ENCODE results near the gene FNDC11. TPM values are rescaled to one million over a fixed set of nuclear protein-coding genes. Genes with fewer than 3 reads are reported as not detected.

The FNDC11 gene
- total and polyA plus RNA-seq, 2 of the 13 experiments (the other 11 are each of a cell fraction or from before 2014, with no cell fraction given) = 0.07 TPM; not detected in 1

GRCh38 chr20:63578224-63579016 is 24.5 kb downstream of the FNDC11 start (continued):
- TF ChIP-seq, protein P1, sequence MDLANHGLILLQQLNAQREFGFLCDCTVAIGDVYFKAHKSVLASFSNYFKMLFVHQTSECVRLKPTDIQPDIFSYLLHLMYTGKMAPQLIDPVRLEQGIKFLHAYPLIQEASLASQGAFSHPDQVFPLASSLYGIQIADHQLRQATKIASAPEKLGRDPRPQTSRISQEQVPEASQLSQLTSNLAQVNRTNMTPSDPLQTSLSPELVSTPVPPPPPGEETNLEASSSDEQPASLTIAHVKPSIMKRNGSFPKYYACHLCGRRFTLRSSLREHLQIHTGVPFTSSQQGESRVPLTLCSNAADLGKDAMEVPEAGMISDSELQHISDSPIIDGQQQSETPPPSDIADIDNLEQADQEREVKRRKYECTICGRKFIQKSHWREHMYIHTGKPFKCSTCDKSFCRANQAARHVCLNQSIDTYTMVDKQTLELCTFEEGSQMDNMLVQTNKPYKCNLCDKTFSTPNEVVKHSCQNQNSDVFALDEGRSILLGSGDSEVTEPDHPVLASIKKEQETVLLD (CRISPR knock-in tag; IDR thresholded peaks at IDR 0.05; ENCODE audit: low read depth) = 0 out of 2 replicates have a peak, but pooled peaks have one; percentile 4
- TF ChIP-seq UBTF (CRISPR knock-in tag; IDR thresholded peaks at IDR 0.05) = 0 out of 2 replicates have a peak, but pooled peaks have one; percentile 0
- no peak for TF ChIP-seq ZNF7 (CRISPR knock-in tag; IDR thresholded peaks at IDR 0.05)
- peak; percentile 55; the same call in 1 of the 2 replicates for TF ChIP-seq ATF7-NPFF (CRISPR knock-in tag; IDR thresholded peaks at IDR 0.05; ENCODE audit: low read depth)
- TF ChIP-seq XBP1 (CRISPR knock-in tag; IDR thresholded peaks at IDR 0.05) = no peak
- TF ChIP-seq, protein P2, sequence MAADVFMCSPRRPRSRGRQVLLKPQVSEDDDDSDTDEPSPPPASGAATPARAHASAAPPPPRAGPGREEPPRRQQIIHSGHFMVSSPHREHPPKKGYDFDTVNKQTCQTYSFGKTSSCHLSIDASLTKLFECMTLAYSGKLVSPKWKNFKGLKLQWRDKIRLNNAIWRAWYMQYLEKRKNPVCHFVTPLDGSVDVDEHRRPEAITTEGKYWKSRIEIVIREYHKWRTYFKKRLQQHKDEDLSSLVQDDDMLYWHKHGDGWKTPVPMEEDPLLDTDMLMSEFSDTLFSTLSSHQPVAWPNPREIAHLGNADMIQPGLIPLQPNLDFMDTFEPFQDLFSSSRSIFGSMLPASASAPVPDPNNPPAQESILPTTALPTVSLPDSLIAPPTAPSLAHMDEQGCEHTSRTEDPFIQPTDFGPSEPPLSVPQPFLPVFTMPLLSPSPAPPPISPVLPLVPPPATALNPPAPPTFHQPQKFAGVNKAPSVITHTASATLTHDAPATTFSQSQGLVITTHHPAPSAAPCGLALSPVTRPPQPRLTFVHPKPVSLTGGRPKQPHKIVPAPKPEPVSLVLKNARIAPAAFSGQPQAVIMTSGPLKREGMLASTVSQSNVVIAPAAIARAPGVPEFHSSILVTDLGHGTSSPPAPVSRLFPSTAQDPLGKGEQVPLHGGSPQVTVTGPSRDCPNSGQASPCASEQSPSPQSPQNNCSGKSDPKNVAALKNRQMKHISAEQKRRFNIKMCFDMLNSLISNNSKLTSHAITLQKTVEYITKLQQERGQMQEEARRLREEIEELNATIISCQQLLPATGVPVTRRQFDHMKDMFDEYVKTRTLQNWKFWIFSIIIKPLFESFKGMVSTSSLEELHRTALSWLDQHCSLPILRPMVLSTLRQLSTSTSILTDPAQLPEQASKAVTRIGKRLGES (CRISPR knock-in tag; IDR thresholded peaks at IDR 0.05; ENCODE audit: borderline replicate concordance) = no peak
- TF ChIP-seq ERF (CRISPR knock-in tag; IDR thresholded peaks at IDR 0.05) = 0 out of 2 replicates have a peak, but pooled peaks have one; percentile 34
- TF ChIP-seq ZNF768 (CRISPR knock-in tag; IDR thresholded peaks at IDR 0.05) = peak; percentile 39; the same call in 1 of the 2 replicates
- peak; percentile 32; the same call in 1 of the 2 replicates for TF ChIP-seq ZFP91 (CRISPR knock-in tag; IDR thresholded peaks at IDR 0.05; ENCODE audit: borderline replicate concordance)
- TF ChIP-seq ZBTB33 (CRISPR knock-in tag; IDR thresholded peaks at IDR 0.05) = 0 out of 2 replicates have a peak, but pooled peaks have one; percentile 53
- no peak for TF ChIP-seq NR2F1 (CRISPR knock-in tag; IDR thresholded peaks at IDR 0.05)
- TF ChIP-seq HNRNPL (IDR thresholded peaks at IDR 0.05; ENCODE audit: low read depth, low read length) = peak; percentile 97
- no peak for TF ChIP-seq SOX6 (IDR thresholded peaks at IDR 0.05)
- 0 out of 2 replicates have a peak, but pooled peaks have one; percentile 6 for TF ChIP-seq SOX6 (CRISPR knock-in tag; IDR thresholded peaks at IDR 0.05)
- TF ChIP-seq FOSL2 (CRISPR knock-in tag; IDR thresholded peaks at IDR 0.05) = peak; percentile 19; the same call in 1 of the 2 replicates
- TF ChIP-seq, protein P3, sequence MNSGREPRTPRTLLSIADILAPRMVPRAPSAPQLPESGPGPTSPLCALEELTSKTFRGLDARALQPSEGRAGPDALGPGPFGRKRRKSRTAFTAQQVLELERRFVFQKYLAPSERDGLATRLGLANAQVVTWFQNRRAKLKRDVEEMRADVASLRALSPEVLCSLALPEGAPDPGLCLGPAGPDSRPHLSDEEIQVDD (CRISPR knock-in tag; IDR thresholded peaks at IDR 0.05; ENCODE audit: borderline replicate concordance) = no peak

Data from HepG2 (cell line).